HG03521 (cell line): ENCODE measurements around the gene GRM1.
A peak's percentile ranks its signal among the peaks of the same experiment; 100 is the strongest.

Experiments used
- ATAC-seq: cut with Tn5 transposase; IDR thresholded peaks from one replicate; pipeline ENCODE4 v1.9.1; 2021; ENCODE audit warnings: mild to moderate bottlenecking, moderate library complexity; ENCODE audit not compliant: unreplicated experiment

GRM1 gene

GRCh38 chr6:146028851-146029572, at the start of gene GRM1:
TSS of gene GRM1 (plus strand) at chr6:146029062. CDS start at chr6:146029518, 456 bp downstream.
- no peak for ATAC-seq

- ATAC-seq = no peak
Measured at GRCh38 chr6:146009338-146009737, 19.5 kb upstream of the GRM1 start.

- no peak for ATAC-seq
Measured at GRCh38 chr6:146014233-146014632, 14.6 kb upstream of the GRM1 start.

GRCh38 chr6:146017672-146018071, 11.2 kb upstream of the GRM1 start:
- no peak for ATAC-seq

GRCh38 chr6:146026873-146027272, 2.0 kb upstream of the GRM1 start:
- no peak for ATAC-seq

- no peak for ATAC-seq
Measured at GRCh38 chr6:146027586-146028251, 1.1 kb upstream of the GRM1 start.

GRCh38 chr6:146028252-146028795, 538 bp upstream of the GRM1 start:
- ATAC-seq = peak; percentile 75

- ATAC-seq = no peak
Measured at GRCh38 chr6:146029573-146030184, 817 bp downstream of the GRM1 start.

GRCh38 chr6:146032387-146032786, 3.5 kb downstream of the GRM1 start:
- no peak for ATAC-seq

- ATAC-seq = no peak
Measured at GRCh38 chr6:146040360-146040759, 11.5 kb downstream of the GRM1 start.

GRCh38 chr6:146041282-146041681, 12.4 kb downstream of the GRM1 start:
- ATAC-seq = no peak

GRCh38 chr6:146047371-146047770, 18.5 kb downstream of the GRM1 start:
- ATAC-seq = no peak

GRCh38 chr6:146050168-146050567, 21.3 kb downstream of the GRM1 start:
- ATAC-seq = no peak

- no peak for ATAC-seq
Measured at GRCh38 chr6:146056506-146056905, 27.6 kb downstream of the GRM1 start.

- ATAC-seq = no peak
Measured at GRCh38 chr6:146065690-146066089, 36.8 kb downstream of the GRM1 start.

- ATAC-seq = no peak
Measured at GRCh38 chr6:146066506-146066905, 37.6 kb downstream of the GRM1 start.

GRCh38 chr6:146071781-146072180, 42.9 kb downstream of the GRM1 start:
- no peak for ATAC-seq

GRCh38 chr6:146077992-146078391, 49.1 kb downstream of the GRM1 start:
- no peak for ATAC-seq

GRCh38 chr6:146087386-146087785, 58.5 kb downstream of the GRM1 start:
- ATAC-seq = no peak

- no peak for ATAC-seq
Measured at GRCh38 chr6:146090474-146090873, 61.6 kb downstream of the GRM1 start.

GRCh38 chr6:146092961-146093686, 64.3 kb downstream of the GRM1 start:
- ATAC-seq = no peak
